WTC11 (cell line): ENCODE measurements around the gene IBSP.

Source experiments
- CTCF ChIP-seq: fragments of 200-600 bp; IDR thresholded peaks from 2 replicates; pipeline ENCODE4 v1.8.0; 2022; ENCODE audit warnings: antibody characterized with exemption
- ESRRA ChIP-seq: sonication (generic); formaldehyde crosslinking; IDR thresholded peaks from 2 replicates; pipeline ENCODE4 v1.8.1; 2022; ENCODE audit warnings: mild to moderate bottlenecking, missing genetic modification reagents, borderline replicate concordance
- GTF2I ChIP-seq: fragments of 250-450 bp; sonication (Bioruptor Pico); conservative IDR thresholded peaks from 2 replicates; pipeline ENCODE4 v1.4.0; 2021; ENCODE audit warnings: mild to moderate bottlenecking
- JUN ChIP-seq: sonication (generic); formaldehyde crosslinking; IDR thresholded peaks from 2 replicates; pipeline ENCODE4 v1.8.0; 2023; ENCODE audit warnings: mild to moderate bottlenecking, missing genetic modification reagents
- MXD4 ChIP-seq: fragments of 250-450 bp; sonication (Bioruptor Pico); IDR thresholded peaks from 2 replicates; pipeline ENCODE4 v1.8.0; 2021; ENCODE audit warnings: mild to moderate bottlenecking, moderate library complexity, borderline replicate concordance

GRCh38 chr4:87846226-87846625, 46.9 kb downstream of the IBSP start:
- TF ChIP-seq CTCF (no peak), GTF2I (CRISPR knock-in tag) (no peak), JUN (CRISPR knock-in tag) (no peak), MXD4 (no peak), ESRRA (no peak)
